HG03097 (cell line): ENCODE data around the gene SHB.

Experiments
- ATAC-seq: cut with Tn5 transposase; IDR thresholded peaks from one replicate; pipeline ENCODE4 v1.9.1; 2021; ENCODE audit not compliant: unreplicated experiment, low FRiP score

SHB gene

GRCh38 chr9:37995961-37996818, 72.8 kb downstream of the SHB start:
- no peak for ATAC-seq

- ATAC-seq: no peak
Observed at GRCh38 chr9:37995348-37995737, 73.7 kb downstream of the SHB start.

GRCh38 chr9:37994639-37995347, 74.2 kb downstream of the SHB start:
- peak; percentile 74 for ATAC-seq

- ATAC-seq: no peak
Observed at GRCh38 chr9:37992924-37993349, 76.1 kb downstream of the SHB start.

- no peak for ATAC-seq
Observed at GRCh38 chr9:37990404-37991015, 78.5 kb downstream of the SHB start.

- no peak for ATAC-seq
Observed at GRCh38 chr9:37989701-37990100, 79.3 kb downstream of the SHB start.

GRCh38 chr9:37988602-37989001, 80.4 kb downstream of the SHB start:
- ATAC-seq: no peak

GRCh38 chr9:37988041-37988440, 81.0 kb downstream of the SHB start:
- ATAC-seq: no peak

GRCh38 chr9:37987467-37987981, 81.5 kb downstream of the SHB start:
- no peak for ATAC-seq

- no peak for ATAC-seq
Observed at GRCh38 chr9:37986771-37987258, 82.2 kb downstream of the SHB start.

GRCh38 chr9:37986001-37986400, 83.0 kb downstream of the SHB start:
- ATAC-seq: no peak

- no peak for ATAC-seq
Observed at GRCh38 chr9:37984672-37985611, 84.1 kb downstream of the SHB start.

GRCh38 chr9:37984278-37984671, 84.8 kb downstream of the SHB start:
- ATAC-seq: no peak

- ATAC-seq: no peak
Observed at GRCh38 chr9:37983381-37984067, 85.5 kb downstream of the SHB start.

- ATAC-seq: no peak
Observed at GRCh38 chr9:37979844-37980243, 89.2 kb downstream of the SHB start.

- no peak for ATAC-seq
Observed at GRCh38 chr9:37978983-37979382, 90.0 kb downstream of the SHB start.

- no peak for ATAC-seq
Observed at GRCh38 chr9:37978481-37978864, 90.6 kb downstream of the SHB start.

- no peak for ATAC-seq
Observed at GRCh38 chr9:37977851-37978480, 91.1 kb downstream of the SHB start.
